ENCODE results near the gene CDC42BPB. TPM values are rescaled to one million over a fixed set of nuclear protein-coding genes. Genes with fewer than 3 reads are reported as not detected.

CDC42BPB gene
- total and polyA plus RNA-seq, 2 of the 13 experiments (the other 11 are each of a cell fraction or from before 2014, with no cell fraction given) = 19.7 to 32.3 TPM

DNA sequence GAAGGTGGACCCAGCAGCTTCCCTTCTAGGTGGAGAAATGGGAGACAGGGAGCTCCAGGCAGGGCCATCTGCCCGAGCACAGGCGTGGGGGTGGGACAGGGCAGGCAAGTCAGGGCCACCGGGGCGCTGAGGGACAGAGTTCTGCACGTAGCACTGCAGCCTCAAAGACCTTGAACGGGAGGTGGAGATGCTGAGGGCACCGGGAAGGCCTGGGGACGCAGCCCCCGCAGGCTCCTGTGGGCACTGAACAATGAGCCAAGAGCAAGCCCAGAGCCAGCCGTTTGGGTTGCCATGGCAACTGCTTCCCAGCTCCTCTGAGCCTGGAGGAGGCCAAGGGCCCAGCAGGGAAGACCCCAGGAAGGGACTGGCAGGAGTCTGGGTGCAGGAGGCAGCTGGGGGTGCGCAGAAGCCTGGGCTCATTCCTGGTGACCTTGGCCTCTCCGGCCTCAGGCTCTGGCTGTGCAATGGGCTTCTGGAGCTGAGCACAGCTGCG lies 30.0 kb upstream of the CDC42BPB start:
- no peak overlapping the region for H3K9ac ChIP-seq (ENCODE audit: insufficient read depth, low read depth, low read length)
- H3K9me3 ChIP-seq (ENCODE audit: low read length) = no peaks in the 10 kb centered on the region
- DNase-seq (ENCODE audit: low spot score) (no peak), ATAC-seq (peak; percentile 22), FAIRE-seq (no peak)
- no peaks in the 10 kb centered on the region for H3K36me3 ChIP-seq (replicated peaks in 1 of 2; ENCODE audit: control insufficient read depth in 1 of 2, insufficient read depth in 2 of 2, low read length in 2 of 2)
- no peak overlapping the region for H2AFZ ChIP-seq (ENCODE audit: low read length)
- POLR2A ChIA-PET = interaction anchor here (1.2 to 2.0 kb wide), 5 partner anchors 8 to 17 kb away, joined by 3 to 7 read pairs (median 5); no protein-coding TSS in a partner anchor
- H3K4me3 ChIP-seq (replicated peaks in 1 of 3; ENCODE audit: insufficient read depth in 1 of 3, low read depth in 2 of 3, low read length in 3 of 3) = peak overlapping the region in 1 of 3 experiments; percentile 53; a peak in 2 of 6 replicates
- no peak overlapping the region for H3K27ac ChIP-seq (ENCODE audit: extremely low read length, insufficient read depth, low read length)
- no peaks in the 10 kb centered on the region for H3K79me2 ChIP-seq (ENCODE audit: insufficient read depth, low read length)
- intact Hi-C loops (cut with micrococcal nuclease; ENCODE audit: unreplicated experiment) (no loop called here), in situ Hi-C loops (cut with HindIII; ENCODE audit: extremely low pct_ligation_motif_present, low pct_unique_long_range_greater_than_20kb) (no loop called here)
- peak overlapping the region; percentile 56 for H3K4me2 ChIP-seq (ENCODE audit: low read depth, low read length)
- no CpG with 5 or more reads among the region's 13 CpGs for WGBS (ENCODE audit: low lambda C conversion rate)
- peaks cover 0 to 19% of the 10 kb centered on the region in 2 experiments; a peak in 4 of 5 replicates for H3K27me3 ChIP-seq (ENCODE audit: control insufficient read depth in 1 of 2, insufficient read depth in 2 of 2, low read length in 2 of 2)
- peaks cover 84% of the 10 kb centered on the region for H3K4me1 ChIP-seq (ENCODE audit: insufficient read depth, low read length)
- no peaks in the 10 kb centered on the region for H4K20me1 ChIP-seq (ENCODE audit: insufficient read depth, low read length)
- BruUV-seq (replicated peaks) = no TSS peak
- CTCF ChIA-PET (ENCODE audit: low intra/inter-chr PET ratio, low total read pairs) = no interaction called here
- TF ChIP-seq PHF21A (CRISPR knock-in tag; IDR thresholded peaks at IDR 0.05) (peak; percentile 43; the same call in 1 of the 2 replicates), ZFP90 (CRISPR knock-in tag; IDR thresholded peaks at IDR 0.05; ENCODE audit: borderline replicate concordance) (0 out of 2 replicates have a peak, but pooled peaks have one; percentile 44), ZBTB37 (CRISPR knock-in tag; IDR thresholded peaks at IDR 0.05) (no peak), ZEB1 (IDR thresholded peaks at IDR 0.05; ENCODE audit: insufficient replicate concordance, low read depth) (no peak), ZNF775 (CRISPR knock-in tag; IDR thresholded peaks at IDR 0.05; ENCODE audit: borderline replicate concordance) (no peak), RCOR2 (CRISPR knock-in tag; IDR thresholded peaks at IDR 0.05) (no peak), ZBTB4 (CRISPR knock-in tag; IDR thresholded peaks at IDR 0.05; ENCODE audit: borderline replicate concordance) (no peak), HDAC1 (CRISPR knock-in tag; IDR thresholded peaks at IDR 0.05) (peak; percentile 33; the same call in 1 of the 2 replicates), ZIK1 (CRISPR knock-in tag; IDR thresholded peaks at IDR 0.05; ENCODE audit: borderline replicate concordance, low read depth) (no peak)
- TF ChIP-seq, protein P1, sequence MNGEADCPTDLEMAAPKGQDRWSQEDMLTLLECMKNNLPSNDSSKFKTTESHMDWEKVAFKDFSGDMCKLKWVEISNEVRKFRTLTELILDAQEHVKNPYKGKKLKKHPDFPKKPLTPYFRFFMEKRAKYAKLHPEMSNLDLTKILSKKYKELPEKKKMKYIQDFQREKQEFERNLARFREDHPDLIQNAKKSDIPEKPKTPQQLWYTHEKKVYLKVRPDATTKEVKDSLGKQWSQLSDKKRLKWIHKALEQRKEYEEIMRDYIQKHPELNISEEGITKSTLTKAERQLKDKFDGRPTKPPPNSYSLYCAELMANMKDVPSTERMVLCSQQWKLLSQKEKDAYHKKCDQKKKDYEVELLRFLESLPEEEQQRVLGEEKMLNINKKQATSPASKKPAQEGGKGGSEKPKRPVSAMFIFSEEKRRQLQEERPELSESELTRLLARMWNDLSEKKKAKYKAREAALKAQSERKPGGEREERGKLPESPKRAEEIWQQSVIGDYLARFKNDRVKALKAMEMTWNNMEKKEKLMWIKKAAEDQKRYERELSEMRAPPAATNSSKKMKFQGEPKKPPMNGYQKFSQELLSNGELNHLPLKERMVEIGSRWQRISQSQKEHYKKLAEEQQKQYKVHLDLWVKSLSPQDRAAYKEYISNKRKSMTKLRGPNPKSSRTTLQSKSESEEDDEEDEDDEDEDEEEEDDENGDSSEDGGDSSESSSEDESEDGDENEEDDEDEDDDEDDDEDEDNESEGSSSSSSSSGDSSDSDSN (CRISPR knock-in tag; IDR thresholded peaks at IDR 0.05) = peak; percentile 46; the same call in 1 of the 2 replicates
- TF ChIP-seq, protein P2, sequence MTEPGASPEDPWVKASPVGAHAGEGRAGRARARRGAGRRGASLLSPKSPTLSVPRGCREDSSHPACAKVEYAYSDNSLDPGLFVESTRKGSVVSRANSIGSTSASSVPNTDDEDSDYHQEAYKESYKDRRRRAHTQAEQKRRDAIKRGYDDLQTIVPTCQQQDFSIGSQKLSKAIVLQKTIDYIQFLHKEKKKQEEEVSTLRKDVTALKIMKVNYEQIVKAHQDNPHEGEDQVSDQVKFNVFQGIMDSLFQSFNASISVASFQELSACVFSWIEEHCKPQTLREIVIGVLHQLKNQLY (CRISPR knock-in tag; IDR thresholded peaks at IDR 0.05) = no peak
